Measurements from ENCODE around the gene FGF1.

FGF1 gene

DNA sequence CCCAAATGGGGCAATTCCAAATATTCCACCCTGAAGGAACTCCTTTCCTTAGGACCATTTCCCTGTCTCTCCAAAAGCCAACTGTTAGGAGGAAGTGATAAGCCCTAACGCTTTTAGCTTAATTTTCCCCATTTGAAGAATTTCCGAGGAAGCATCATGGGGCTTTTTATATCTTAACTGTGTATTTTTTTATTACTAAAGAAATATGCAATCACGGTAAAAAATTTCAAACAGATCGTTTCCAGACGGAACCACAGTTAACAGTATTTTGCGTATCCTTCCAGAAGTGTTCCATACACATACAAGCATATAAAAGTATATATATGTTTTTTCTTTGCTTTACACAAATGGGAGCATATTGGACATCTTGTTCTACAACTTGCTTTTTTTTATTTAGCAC is 133.8 kb downstream of the FGF1 start:
- H3K36me3 ChIP-seq, result no peaks in the 10 kb centered on the region
- no peak overlapping the region for H3K27ac ChIP-seq
- intact Hi-C loops (cut with DNase I; ENCODE audit: low total_unique reads), result no loop called here
- DNase-seq, result no peak
- H3K27me3 ChIP-seq, result no peaks in the 10 kb centered on the region
- no peak for TF ChIP-seq CTCF (IDR thresholded peaks at IDR 0.05)
- H3K9me3 ChIP-seq, result no peaks in the 10 kb centered on the region
- no peak overlapping the region for H3K4me3 ChIP-seq
- peaks cover 0 to 9% (median 5%) of the 10 kb centered on the region in 4 donors for H3K4me1 ChIP-seq

DNA sequence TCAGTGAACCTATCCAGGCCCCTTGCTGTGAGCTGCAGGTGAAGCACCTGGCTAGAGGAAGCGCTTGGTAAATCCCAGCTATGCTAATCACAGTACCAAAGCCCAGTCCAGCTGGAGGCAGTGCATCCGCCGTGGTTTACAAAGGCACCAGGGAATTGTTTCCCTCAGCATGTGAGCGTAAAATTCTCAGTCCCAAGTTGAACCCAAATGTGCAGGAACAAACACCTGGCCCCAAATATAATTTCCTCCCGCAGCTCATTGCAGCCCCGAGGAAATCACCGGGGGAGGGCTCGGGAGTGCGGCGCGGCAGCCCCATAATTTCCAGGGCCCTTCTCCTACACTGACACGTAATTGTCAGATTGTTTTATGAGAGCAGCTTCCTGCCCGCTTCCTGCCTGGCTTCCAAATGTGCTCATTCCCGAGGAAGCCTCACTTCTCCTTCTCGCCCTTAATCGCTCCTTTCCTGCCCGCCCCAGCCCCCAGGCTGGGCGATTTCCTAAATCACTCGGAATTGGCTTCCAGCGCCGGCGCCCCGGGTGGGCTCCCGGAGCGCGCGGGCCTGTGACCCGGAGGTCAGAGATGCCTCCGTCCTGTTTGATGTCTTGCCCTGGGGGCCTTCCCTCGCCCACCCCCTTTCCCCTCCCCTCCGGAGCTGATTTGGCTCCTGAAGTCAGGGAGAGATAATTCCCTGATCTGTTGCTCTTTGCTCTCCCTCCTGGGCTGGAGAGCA is 134.4 kb downstream of the FGF1 start:
- no peaks in the 10 kb centered on the region for H3K9me3 ChIP-seq
- H3K4me1 ChIP-seq, result peaks cover 0 to 9% (median 5%) of the 10 kb centered on the region in 4 donors
- H3K27me3 ChIP-seq, result no peaks in the 10 kb centered on the region
- H3K27ac ChIP-seq, result no peak overlapping the region
- intact Hi-C loops (cut with DNase I; ENCODE audit: low total_unique reads), result no loop called here
- H3K4me3 ChIP-seq, result peak overlapping the region in 1 of 2 donors; percentile 13
- no peaks in the 10 kb centered on the region for H3K36me3 ChIP-seq
- DNase-seq, result peak in 1 of 2 donors; percentile 23
- no peak for TF ChIP-seq CTCF (IDR thresholded peaks at IDR 0.05)

DNA sequence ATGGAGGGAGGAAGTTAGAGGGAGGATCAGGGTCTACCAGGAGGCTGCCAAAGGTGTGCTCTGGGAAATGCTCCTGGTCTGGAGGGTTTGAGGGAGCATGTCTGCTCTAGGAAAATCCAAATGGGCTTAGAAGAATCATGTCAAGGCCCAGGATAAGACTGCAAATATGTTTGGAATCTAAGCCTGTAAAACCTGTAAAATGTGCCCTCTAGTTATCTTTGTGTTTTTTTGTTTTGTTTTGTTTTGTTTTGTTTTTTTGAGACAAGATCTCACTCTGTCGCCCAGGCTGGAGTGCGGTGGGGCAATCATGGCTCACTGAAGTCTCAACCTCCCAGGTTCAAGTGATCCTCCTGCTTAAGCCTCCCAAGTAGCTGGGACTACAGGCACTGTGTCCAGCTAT is 135.4 kb downstream of the FGF1 start:
- H3K4me3 ChIP-seq, result no peak overlapping the region
- no peaks in the 10 kb centered on the region for H3K36me3 ChIP-seq
- no peak for TF ChIP-seq CTCF (IDR thresholded peaks at IDR 0.05)
- no peaks in the 10 kb centered on the region for H3K9me3 ChIP-seq
- no peaks in the 10 kb centered on the region for H3K27me3 ChIP-seq
- no peak for DNase-seq
- intact Hi-C loops (cut with DNase I; ENCODE audit: low total_unique reads), result no loop called here
- no peak overlapping the region for H3K27ac ChIP-seq
- peaks cover 0 to 14% (median 8%) of the 10 kb centered on the region in 4 donors for H3K4me1 ChIP-seq

- Histone ChIP-seq H3K9me3 (no peaks in the 10 kb centered on the region), H3K27me3 (no peaks in the 10 kb centered on the region), H3K27ac (no peak overlapping the region), H3K4me1 (peaks cover 0 to 20% (median 14%) of the 10 kb centered on the region in 4 donors), H3K36me3 (no peaks in the 10 kb centered on the region), H3K4me3 (no peak overlapping the region)
- intact Hi-C loops (cut with DNase I; ENCODE audit: low total_unique reads), result loop anchor here (5.0 to 10.0 kb wide), 3 partner anchors 195 to 398 kb away; partner anchors contain the start of gene SPRY4
- no peak for TF ChIP-seq CTCF (IDR thresholded peaks at IDR 0.05)
- DNase-seq, result no peak
Measured at GRCh38 chr5:142549834-142550233, 136.1 kb downstream of the FGF1 start.

DNA sequence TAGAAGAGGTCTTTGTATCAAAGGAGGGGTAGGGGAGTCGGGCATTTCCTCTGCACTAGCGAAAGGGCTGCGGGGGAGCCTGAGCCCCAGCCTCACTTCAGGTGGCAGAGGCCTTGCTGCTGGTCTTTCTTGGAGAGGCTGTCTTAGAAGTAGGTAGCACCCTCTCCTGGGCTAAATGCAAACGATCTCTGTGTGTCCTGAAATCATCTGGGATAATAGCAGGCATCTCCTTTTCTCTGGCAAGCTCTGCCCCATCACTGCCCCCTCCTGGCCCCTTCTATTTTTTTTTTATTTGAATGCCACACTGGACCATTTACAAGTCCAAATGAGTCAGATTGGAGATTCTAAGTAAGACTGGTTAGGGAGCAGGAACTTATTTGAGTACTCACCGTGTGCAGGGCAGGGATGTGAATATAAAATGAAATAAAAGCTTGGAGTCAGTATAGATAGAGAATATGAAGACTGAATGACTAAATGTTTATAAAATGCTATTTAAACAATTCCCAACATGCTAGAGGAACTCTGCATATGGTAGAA is 137.1 kb downstream of the FGF1 start:
- Histone ChIP-seq H3K9me3 (no peaks in the 10 kb centered on the region), H3K27me3 (no peaks in the 10 kb centered on the region), H3K27ac (peak overlapping the region in 1 of 2 donors; percentile 2), H3K36me3 (no peaks in the 10 kb centered on the region), H3K4me3 (no peak overlapping the region), H3K4me1 (peaks cover 0 to 29% (median 16%) of the 10 kb centered on the region in 4 donors)
- TF ChIP-seq CTCF (IDR thresholded peaks at IDR 0.05), result peak; percentile 68 to 72
- intact Hi-C loops (cut with DNase I; ENCODE audit: low total_unique reads), result loop anchor here (5.0 to 10.0 kb wide), 3 partner anchors 194 to 397 kb away; partner anchors contain the start of gene SPRY4
- DNase-seq, result peak; percentile 70 to 74
